Colonic mucosa (tissue), 4 donors: ENCODE results near the gene KCNH2. TPM values are rescaled to one million over a fixed set of nuclear protein-coding genes. Genes with fewer than 3 reads are reported as not detected.

Experiments used
- DNase-seq: peaks from one replicate; pipeline ENCODE4 v3.0.0-alpha.2; 2020
- H3K27ac ChIP-seq: fragments of 200-600 bp; one replicate; pipeline ENCODE4 v1.8.0; 2021
- H3K27me3 ChIP-seq: fragments of 200-600 bp; one replicate; pipeline ENCODE4 v1.8.0; 2021
- H3K36me3 ChIP-seq: fragments of 200-600 bp; one replicate; pipeline ENCODE4 v1.8.0; 2021
- H3K4me1 ChIP-seq: fragments of 200-600 bp; one replicate; pipeline ENCODE4 v1.8.0; 2021; ENCODE audit warnings: mild to moderate bottlenecking
- H3K4me3 ChIP-seq: fragments of 200-600 bp; one replicate; pipeline ENCODE4 v1.8.0; 2021
- H3K9ac ChIP-seq, 2 donors: one replicate each; pipeline ENCODE4 v1.7.0; 2013; ENCODE audit warnings: control low read depth in 2 of 2, low read depth in 2 of 2, low read length in 2 of 2
- H3K9me3 ChIP-seq: fragments of 200-600 bp; one replicate; pipeline ENCODE4 v1.8.0; 2021
- intact Hi-C: fragments of 100-400 bp; cut with DNase I; formaldehyde crosslinking; loops from one replicate; pipeline ENCODE4 v1.14.1; 2022
- total RNA-seq, 2 donors: library from RNA; stranded (reverse); fragmentation: NEBNext Ultra II Directional in 1 of 2; extraction: Animal tissue kit (Norgen Biotek cat#: 25700) in 1 of 2; gene quantifications; one replicate each; pipeline ENCODE4 v1.2.1, GENCODE V29; 2021
- TF ChIP-seq, protein P1 (sequence below): fragments of 200-600 bp; IDR thresholded peaks from one replicate; pipeline ENCODE4 v1.8.0; 2022; ENCODE audit warnings: antibody characterized with exemption, mild to moderate bottlenecking
- donor health status: healthy.
- donor health status: DM: no; HTN: no; CAD: no.
- donor health status: DM: no; HTN: no; CAD: no.

Gene KCNH2
- total RNA-seq, 2 donors from 2014 or later: 3.3 to 8.8 TPM

DNA sequence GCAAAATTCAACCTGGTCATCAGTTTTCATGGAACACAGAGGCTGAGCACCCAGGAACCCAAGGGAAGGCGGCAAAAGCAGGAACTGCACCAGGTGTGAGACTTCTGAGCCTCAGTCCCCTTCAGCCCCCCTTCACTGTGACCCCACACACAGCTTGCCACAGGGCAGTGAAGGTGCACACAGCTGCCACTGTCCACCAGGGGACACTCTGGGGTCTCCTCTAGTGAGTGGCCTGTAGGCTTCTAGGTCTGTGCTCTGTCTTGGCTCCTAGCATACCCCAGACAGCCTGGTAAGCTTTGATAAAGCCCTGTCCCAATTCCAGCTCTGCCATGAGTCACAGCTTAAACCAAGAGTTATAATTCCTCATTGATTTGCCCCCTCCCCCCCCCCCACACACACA lies 12.1 kb downstream of the KCNH2 start:
- no peak overlapping the region for H3K9ac ChIP-seq
- no peaks in the 10 kb centered on the region for H3K9me3 ChIP-seq
- H3K4me1 ChIP-seq: no peaks in the 10 kb centered on the region
- H3K36me3 ChIP-seq: no peaks in the 10 kb centered on the region
- intact Hi-C loops: loop anchor here (2.0 kb wide), 1 partner anchor 19 kb away; no protein-coding TSS in a partner anchor
- DNase-seq: no peak
- TF ChIP-seq, protein P1, sequence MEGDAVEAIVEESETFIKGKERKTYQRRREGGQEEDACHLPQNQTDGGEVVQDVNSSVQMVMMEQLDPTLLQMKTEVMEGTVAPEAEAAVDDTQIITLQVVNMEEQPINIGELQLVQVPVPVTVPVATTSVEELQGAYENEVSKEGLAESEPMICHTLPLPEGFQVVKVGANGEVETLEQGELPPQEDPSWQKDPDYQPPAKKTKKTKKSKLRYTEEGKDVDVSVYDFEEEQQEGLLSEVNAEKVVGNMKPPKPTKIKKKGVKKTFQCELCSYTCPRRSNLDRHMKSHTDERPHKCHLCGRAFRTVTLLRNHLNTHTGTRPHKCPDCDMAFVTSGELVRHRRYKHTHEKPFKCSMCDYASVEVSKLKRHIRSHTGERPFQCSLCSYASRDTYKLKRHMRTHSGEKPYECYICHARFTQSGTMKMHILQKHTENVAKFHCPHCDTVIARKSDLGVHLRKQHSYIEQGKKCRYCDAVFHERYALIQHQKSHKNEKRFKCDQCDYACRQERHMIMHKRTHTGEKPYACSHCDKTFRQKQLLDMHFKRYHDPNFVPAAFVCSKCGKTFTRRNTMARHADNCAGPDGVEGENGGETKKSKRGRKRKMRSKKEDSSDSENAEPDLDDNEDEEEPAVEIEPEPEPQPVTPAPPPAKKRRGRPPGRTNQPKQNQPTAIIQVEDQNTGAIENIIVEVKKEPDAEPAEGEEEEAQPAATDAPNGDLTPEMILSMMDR: no peak
- no peak overlapping the region for H3K27ac ChIP-seq
- H3K27me3 ChIP-seq: no peaks in the 10 kb centered on the region
- no peak overlapping the region for H3K4me3 ChIP-seq

DNA sequence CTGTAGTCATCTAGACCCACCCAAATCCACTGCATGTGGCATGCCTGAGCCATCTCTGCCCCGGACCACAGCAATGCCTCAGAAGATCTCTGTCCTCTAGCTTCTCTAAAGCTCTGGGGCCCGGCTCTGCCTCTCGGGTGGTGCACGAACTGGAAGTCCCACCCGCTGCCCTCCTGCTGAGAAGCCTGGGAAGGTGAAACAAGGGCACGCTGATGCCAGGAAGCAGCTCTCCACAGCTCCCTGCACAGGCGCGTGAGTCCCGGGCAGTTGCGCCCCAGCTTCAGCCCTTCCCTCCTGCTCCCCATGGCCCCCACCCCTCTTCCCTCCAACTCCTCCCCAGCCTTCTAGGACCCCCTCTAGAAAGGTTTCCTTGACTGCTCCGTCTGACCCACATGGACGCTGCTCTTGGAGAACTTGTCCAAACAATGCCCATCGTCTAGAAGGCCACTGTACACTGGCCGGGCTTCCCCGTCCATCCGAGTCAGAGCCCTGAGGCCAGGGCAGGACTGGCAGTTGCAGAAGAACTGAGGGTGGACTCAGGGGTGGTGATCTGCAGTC lies 12.8 kb downstream of the KCNH2 start:
- H3K9ac ChIP-seq: no peak overlapping the region
- H3K4me1 ChIP-seq: no peaks in the 10 kb centered on the region
- no peak overlapping the region for H3K27ac ChIP-seq
- intact Hi-C loops: no loop called here
- H3K27me3 ChIP-seq: no peaks in the 10 kb centered on the region
- H3K4me3 ChIP-seq: no peak overlapping the region
- H3K9me3 ChIP-seq: no peaks in the 10 kb centered on the region
- TF ChIP-seq, protein P1: no peak
- no peak for DNase-seq
- no peaks in the 10 kb centered on the region for H3K36me3 ChIP-seq

DNA sequence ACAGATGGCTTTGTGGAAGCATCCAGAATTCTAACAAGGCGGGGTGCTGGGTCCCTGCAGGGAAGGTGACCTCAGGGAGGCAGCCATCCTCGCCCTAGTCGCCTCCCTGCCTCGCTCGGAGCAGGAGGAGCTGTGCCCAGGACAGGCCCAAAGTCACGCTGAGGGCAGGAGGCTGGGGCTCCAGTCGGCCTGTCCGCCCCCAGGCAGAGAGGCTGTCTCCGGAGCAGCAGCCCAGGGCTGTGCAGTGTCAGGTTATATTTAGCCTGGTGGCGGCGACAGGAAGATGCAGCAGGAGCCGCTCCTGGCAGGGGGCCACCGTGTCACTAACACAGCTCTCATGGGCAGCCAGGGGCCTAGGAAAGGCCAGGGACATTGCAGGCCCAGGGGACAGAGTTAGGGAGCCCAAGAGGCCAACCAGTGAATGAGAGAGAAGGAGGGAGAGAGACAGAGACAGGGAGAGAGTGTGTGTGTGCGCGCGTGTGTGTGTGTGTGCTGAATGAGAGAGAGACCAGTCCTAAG lies 13.5 kb downstream of the KCNH2 start:
- Histone ChIP-seq H3K4me1 (no peaks in the 10 kb centered on the region), H3K9me3 (no peaks in the 10 kb centered on the region), H3K9ac (no peak overlapping the region), H3K27me3 (no peaks in the 10 kb centered on the region), H3K36me3 (no peaks in the 10 kb centered on the region), H3K4me3 (no peak overlapping the region), H3K27ac (no peak overlapping the region)
- TF ChIP-seq, protein P1: no peak
- no peak for DNase-seq
- intact Hi-C loops: no loop called here

DNA sequence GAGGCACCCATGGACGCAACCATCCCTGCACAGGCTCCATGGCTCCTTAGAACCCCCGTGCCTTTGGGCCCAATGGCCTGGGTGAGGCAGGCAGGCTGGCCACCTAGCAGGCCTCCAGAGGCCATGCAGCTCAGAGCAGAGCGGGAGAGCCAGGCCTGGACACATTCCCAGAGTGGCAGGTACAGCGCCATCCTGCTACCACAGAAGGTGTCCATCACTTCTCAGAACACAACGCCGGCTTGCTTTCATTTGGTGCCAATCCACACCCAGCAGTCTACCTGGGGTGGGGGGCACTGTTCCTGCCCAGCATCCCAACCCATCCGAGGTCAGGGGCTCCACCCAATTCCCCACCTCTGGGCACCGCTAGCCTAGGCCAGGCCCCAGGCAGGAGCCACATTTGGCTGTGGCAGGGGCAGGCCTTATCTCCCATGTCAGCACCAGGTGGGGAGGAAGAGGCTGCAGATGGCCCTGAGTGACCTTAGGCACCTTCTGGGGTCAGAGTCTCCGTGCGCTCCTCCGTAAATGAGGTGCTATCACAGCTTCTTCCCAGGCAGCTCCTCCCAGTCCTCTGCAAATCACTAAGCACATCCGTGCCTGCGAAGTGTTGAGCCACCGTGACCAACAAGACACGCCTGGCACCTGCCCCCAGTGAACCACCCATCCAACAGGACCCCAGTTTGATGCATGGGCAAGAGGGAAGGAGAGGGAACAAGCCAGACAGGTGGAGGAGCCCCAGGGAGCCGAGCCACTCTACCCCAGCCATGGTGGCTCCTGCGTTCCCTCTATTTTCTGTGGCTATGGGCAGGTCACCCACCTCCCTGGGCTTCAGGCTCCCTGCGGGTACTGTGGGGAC lies 14.2 kb downstream of the KCNH2 start:
- DNase-seq: no peak
- no peak overlapping the region for H3K4me3 ChIP-seq
- intact Hi-C loops: no loop called here
- no peaks in the 10 kb centered on the region for H3K27me3 ChIP-seq
- TF ChIP-seq, protein P1: no peak
- no peaks in the 10 kb centered on the region for H3K4me1 ChIP-seq
- no peak overlapping the region for H3K27ac ChIP-seq
- no peaks in the 10 kb centered on the region for H3K9me3 ChIP-seq
- no peaks in the 10 kb centered on the region for H3K36me3 ChIP-seq
- H3K9ac ChIP-seq: no peak overlapping the region

DNA sequence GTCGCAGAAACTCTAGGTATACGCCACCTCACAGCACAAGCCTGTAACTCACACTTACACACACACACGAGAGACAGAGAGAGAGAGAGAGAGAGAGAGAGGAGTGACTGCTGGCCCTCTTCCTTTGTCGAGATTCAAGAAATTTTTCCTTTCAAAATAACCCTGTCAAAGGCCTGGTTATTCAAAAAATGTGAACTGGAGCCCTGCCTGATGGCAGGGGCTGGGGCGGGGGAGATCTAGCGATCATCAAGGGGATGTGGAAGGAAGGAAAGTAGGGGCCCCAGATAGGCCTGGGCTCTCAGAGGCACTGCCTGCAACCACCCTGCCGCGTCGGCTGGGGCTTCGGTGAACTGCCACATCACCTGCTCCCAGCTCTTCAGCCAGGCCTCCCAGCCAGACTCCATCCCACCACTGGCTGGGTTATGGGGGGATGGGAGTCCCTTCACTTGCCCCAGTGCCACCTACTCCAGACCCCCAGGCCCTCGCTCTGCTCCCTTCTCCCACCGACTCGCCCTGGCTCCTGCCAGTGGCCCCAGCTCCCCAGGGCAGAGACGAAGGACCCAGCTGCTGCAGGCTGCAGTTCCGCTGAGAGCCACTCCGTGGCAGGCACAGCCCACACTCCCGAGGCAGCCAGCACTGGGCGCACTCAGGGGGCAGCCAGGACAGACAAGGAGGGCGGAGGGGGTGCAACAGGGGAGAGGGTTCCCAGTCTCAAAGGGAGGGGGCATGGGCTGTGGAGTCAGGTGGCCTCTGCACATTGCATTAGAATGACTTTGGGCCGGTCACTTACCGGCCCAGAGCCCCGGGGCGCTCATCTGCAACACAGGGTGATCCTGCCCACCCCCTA lies 15.3 kb downstream of the KCNH2 start:
- H3K27me3 ChIP-seq: no peaks in the 10 kb centered on the region
- no peak overlapping the region for H3K27ac ChIP-seq
- intact Hi-C loops: no loop called here
- peak overlapping the region in 1 of 2 donors; percentile 12 for H3K9ac ChIP-seq
- TF ChIP-seq, protein P1: peak; percentile 94
- DNase-seq: peak; percentile 54
- no peaks in the 10 kb centered on the region for H3K36me3 ChIP-seq
- no peaks in the 10 kb centered on the region for H3K4me1 ChIP-seq
- no peaks in the 10 kb centered on the region for H3K9me3 ChIP-seq
- no peak overlapping the region for H3K4me3 ChIP-seq
